GM21526 (cell line): ENCODE data around the gene CES2.
"Not testable (repeated sequence)": the region's sequence is repeated elsewhere in the genome, so short reads cannot be mapped to it uniquely, and the experiment has no call there.

ENCODE experiments used
- ATAC-seq: cut with Tn5 transposase; IDR thresholded peaks from one replicate; pipeline ENCODE4 v1.9.1; 2021; ENCODE audit warnings: moderate library complexity; ENCODE audit not compliant: unreplicated experiment, low FRiP score

The CES2 gene, protein sequence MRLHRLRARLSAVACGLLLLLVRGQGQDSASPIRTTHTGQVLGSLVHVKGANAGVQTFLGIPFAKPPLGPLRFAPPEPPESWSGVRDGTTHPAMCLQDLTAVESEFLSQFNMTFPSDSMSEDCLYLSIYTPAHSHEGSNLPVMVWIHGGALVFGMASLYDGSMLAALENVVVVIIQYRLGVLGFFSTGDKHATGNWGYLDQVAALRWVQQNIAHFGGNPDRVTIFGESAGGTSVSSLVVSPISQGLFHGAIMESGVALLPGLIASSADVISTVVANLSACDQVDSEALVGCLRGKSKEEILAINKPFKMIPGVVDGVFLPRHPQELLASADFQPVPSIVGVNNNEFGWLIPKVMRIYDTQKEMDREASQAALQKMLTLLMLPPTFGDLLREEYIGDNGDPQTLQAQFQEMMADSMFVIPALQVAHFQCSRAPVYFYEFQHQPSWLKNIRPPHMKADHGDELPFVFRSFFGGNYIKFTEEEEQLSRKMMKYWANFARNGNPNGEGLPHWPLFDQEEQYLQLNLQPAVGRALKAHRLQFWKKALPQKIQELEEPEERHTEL

DNA sequence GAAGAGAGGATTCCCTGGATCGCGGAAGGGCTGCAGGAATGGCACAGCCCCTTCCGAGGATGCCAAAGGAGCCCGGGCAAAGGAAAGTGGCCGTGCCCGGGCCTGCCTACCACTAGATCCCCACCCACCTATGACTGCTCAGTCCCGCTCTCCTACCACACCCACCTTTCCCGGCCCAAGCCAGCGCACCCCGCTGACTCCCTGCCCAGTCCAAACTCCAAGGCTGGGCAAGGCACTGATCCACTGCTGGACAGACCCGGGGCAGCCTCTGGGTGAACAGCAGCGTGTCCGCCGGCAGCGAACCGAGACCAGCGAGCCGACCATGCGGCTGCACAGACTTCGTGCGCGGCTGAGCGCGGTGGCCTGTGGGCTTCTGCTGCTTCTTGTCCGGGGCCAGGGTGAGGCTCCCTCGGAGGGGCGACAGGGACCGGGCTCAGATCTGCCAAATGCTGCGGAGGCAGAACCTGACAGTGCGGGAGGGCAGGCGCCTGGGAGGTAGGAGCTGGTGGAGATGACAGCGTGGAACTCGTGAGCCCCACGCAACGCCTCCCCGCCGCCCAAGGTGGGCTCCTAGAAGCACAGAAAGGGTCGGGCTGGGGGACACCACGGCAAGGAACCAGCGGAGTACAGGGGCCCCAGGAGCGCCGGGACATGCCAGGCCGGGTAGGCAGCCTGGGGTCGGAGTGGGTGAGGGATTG lies at the start of gene CES2:
CES2 (plus strand) TSS at position 203 of the 698 bp plus-strand sequence; CDS start at position 323, 120 bp downstream.
- ATAC-seq: no peak

DNA sequence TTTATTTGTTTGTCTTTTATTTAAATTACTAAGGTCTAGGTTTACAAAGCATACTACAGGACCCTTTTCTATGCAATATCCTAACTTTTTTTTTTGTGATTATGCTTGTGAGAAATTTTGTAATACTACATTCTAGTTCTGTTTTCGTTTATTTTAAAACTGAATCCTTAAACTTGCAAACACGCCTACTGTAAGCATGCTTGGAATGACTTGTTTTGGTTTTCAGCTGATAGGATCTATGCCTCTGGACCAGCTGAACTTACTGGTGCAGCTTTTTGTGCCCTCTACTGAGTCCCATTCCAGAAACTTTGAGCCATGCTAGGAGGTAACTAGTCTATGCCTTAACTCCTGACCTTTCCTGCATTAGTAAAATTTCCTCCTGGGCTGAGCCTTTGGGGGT lies 49.0 kb upstream of the CES2 start:
- no peak for ATAC-seq

DNA sequence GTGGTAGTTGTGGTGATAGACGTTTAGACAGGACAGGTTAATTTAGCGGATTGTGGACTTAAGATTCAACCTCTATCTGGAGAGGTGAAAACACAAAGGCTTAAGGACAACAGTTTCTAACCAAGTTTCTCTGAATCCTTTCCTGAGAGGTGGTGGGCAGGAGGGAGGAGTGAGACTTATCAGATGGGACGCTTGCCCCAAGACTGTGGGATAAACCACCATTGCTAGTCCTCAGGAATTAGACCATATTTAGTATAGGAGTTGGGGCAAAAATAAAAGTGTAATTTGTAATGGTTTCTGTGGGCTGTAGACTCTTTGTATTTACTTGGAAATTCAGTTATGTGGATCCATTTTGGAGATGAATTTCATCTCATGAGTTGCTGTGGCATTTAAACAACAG lies 48.4 kb upstream of the CES2 start:
- no peak for ATAC-seq

DNA sequence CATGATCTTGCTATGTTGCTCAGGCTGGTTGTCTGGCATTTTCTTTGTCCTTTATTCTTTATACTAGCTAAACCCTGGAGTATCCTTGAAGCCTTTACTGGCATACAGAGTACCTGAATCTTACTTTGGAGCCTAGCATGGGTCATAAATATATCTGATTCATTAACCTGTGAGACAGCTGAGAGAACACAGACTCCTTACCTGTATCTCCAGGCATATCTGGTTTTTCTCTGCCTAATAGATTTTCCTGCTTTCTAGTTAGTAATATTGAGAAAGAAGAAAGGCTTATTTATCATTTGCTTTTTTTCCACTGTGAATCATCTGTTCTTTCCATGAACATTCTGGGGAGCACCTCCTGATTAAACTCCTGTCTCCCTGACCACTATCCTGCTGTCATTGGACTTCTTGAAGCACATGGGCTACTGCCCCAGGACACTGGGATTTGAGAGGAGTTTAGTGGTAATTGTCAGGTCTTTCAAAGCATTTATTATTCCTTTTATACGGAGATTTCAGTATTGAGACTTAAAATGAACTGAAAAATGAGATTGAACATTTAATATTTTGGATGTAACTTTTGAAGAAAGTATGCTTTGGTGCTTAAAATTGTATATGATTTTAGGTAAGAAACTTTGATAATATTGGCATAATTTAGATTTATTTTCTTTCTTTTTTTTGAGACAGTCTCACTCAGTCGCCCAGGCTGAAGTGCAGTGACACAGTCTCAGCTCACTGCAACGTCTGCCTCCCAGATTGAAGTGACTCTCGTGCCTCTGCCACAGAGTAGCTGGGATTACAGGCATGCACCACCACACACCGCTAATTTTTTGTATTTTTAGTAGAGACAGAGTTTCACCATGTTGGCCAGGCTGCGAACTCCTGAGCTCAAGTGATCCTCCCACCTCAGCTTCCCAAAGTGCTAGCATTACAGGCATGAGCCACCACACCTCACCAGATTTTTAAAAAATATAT lies 46.4 kb upstream of the CES2 start:
- no peak for ATAC-seq

DNA sequence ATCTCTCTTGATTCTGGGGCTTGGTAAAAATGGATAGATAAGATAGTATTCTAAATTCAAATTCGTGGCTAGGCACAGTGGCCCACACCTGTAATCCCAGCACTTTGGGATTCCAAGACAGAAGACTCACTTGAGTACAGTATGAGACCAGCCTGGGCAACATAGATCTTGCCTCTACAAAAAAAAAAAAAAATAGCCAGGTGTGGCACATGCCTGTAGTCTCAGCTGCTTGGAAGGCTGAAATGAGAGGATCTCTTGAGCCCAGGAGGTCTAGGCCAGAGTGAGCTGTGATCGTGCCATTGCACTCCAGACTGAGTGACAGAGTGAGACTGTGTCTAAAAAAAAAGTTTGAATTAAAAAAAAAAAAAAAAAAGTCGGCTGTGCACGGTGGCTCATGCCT lies 45.7 kb upstream of the CES2 start:
- ATAC-seq: no peak

DNA sequence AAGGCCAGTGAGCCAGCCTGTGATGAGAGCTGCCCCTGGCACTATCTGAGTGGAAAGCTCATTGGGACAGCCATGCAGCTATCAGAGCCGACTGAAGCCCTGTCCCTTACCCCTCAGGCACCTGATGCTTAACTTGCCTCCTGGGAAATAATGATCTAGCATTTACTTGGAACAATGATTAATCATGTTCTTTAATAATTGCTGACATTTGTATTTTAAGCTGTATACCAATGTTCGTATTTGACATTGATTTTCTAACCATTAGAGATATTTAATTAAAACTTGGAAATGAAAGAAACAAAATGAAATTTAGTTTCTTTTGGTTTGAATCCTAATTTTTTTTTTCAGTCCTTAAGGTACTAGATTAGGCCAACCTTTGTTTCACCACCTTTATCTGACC lies 44.5 kb upstream of the CES2 start:
- ATAC-seq: no peak

DNA sequence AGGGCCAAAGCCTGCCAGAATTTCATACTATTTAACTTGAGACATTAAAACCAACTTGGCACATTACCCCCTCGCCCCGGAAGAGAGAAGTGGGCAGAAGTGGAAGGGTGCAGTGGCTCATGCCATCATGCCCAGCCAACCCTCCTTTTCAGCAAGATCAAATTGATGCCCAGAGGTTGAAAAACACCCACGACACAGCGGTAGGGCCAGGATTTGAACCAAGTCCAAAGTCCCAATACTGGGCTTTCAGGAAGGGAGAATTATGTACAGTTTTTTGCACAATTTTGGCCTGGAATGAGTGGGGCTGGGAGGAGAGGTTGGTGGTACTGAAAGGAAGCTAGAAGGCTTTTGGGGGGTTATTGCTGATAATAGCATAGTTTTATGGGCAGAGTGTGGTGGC lies 44.0 kb upstream of the CES2 start:
- ATAC-seq: no peak

DNA sequence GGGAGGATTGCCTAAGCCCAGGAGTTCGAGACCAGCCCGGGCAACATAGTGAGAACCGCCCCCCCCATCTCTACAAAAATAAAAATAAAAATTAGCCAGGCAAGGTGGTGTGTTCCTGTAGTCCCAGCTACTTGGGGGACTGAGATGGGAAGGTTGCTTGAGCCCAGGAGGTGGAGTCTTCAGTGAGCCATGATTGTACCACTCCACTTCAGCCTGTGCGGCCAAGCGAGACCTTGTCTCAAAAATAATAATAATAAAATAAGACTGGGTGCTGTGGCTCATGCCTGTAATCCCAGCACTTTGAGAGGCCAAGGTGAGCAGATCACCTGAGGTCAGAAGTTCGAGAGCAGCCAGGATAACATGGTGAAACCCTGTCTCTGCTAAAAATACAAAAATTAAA lies 43.5 kb upstream of the CES2 start:
- ATAC-seq: no peak

DNA sequence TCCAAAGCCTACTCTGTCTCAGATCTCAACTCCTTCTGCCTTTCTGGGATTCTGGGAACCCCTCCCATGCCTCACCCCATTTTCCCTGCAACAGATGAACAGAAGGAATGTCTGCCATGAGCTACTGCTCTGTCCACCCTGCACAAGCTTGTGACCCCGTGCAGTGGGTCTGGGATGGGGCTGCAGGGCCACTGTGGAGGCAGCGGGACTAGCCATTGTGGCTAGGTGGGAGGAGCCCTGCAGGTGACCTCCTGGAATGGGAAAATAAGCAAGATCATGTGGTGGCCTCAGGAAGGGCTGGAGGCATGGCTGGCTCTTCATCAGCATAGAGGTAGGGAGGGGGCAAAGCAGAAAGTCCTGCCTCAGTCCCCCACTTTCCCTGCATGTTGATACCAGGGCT lies 41.3 kb upstream of the CES2 start:
- no peak for ATAC-seq

DNA sequence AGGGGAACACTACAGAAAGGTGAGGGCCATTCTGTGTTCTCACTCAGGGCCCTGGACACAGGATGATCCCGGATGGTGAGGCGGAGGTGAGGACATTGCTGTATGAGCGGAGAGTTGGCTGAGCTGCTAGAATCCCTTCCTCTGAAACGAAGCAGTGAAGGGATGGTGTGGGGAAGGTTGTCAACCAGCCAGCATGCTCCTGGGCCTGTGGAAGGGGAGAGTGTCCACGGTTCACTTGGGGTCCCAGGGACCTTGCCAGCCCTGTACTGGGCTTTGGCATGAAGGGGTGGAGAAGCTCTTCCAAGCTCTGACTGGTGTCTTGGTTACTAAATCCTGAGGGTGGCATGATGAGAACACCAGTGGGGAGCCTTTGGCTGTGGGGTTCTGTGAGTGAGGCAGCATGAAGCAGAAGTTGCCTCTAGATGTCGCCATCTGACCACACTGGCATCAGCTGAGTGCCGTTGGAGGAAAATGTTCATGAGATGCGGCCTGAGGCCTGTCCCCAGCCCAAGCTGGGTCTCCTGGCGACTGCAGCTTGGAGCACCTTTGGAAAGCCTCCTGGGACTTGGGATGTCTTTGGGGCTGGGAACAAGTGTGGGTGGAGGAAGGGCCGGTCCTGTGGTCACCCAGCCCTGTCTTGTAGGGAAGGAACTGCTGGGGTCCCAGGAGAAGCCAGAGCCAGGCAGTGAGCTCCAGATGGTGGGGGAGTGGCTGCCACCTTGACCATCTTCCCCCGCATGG lies 40.2 kb upstream of the CES2 start:
- ATAC-seq: peak; percentile 56

DNA sequence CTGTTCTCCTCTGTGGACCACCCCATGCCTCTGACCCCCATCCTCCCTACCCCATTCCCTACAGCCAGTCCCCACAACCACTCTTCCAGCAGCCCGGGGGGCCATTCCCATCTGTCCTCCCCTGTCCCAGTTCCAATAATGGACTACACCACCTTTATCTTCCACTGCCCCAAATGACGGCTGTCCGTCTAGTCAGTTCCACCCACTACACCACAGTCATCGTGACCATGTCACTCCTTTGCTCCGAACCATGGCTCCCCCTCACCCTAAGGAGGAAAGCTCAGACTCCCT lies 39.7 kb upstream of the CES2 start:
- no peak for ATAC-seq

DNA sequence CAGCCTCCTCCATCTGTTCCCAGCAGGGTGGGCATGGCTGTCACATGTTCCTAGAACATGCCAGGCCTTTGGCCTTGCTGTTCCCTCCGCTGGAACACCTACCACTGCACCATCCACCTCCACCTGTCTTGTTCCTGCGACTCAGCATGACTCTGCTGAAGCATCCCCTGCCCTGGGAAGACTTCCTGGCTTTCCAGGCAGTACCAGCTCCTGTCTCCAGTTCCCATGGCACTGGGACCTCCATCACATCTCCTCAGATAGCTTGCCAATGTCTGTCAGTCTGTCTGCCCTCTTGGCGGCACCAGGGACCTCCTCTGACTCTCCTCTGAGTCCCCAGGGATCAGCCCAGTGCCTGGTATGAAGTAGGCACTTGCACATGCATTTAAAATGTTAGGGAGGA lies 39.3 kb upstream of the CES2 start:
- no peak for ATAC-seq

DNA sequence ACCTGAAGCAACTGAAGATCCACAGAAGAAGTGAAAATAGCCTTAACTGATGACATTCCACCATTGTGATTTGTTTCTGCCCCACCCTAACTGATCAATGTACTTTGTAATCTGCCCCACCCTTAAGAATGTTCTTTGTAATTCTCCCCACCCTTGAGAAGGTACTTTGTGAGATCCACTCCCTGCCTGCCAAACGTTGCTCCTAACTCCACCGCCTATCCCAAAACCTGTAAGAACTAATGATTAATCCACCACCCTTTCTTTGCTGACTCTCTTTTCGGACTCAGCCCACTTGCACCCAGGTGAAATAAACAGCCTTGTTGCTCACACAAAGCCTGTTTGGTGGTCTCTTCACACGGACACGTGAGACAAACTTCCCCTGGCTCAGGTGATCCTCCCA lies 38.6 kb upstream of the CES2 start:
- not testable (repeated sequence) for ATAC-seq

DNA sequence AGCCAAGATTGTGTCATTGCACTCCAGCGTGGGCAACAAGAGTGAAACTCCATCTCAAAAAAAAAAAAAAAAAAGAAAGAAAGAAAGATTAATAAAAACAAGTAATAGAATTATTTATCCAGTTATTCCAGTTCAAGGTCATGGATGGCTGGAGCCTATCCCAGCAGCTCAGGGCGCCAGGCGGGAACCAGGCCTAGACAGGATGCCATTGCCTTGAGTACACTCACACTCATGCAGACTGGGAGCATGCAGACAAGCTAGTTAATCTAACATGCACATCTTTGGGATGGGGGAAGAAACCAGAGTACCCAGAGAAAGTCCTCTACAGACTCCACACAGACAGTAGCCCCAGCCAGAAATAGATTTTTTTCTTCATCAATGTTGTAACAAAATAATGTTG lies 37.1 kb upstream of the CES2 start:
- no peak for ATAC-seq

DNA sequence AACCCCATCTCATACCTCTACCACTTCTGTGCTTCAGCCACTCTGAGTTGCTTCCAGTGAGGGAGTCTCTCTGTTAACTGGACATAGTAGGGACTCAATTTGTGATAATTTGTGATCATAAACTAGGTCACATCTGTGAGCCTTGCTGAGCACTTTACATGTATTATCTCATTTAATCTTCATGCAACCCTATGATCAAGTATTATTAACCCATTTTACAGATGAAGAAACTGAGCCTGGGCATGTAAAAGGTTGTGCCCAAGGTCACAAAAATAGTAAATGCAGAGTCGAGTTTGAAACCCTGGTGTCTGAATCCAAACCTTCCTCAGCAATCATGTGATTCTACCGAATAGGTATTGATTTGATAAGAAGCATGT lies 36.4 kb upstream of the CES2 start:
- no peak for ATAC-seq

DNA sequence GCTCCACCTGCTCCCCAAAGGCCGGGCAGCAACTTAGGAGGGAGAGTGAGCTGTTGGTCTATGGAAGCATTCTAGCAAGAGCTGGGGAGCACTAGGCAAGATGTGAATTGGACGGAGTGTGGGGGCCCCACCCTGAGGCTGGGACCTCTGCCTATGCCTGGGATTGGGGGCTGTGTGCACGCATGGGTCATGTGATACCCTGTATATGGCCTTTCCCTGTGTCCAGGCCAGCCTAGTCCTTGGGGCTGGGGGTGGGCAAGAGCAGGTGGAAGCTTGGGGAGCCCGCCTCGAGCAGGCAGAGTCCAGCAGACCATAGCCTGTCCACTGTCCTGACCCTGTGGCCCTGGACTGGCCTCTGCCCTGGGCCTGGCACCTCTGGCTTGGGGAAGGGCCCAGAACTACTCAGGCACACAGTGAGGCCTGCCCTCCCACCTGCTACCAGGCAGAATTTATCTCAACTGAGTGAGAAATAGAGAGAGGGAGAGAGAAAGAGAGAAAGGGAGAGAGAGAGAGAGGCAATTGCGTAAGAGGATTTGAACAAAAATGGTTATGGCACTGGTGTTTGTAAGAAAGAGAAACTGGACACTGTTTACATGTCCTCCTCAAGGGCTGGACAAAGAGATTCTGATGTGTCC lies 35.9 kb upstream of the CES2 start:
- no peak for ATAC-seq

DNA sequence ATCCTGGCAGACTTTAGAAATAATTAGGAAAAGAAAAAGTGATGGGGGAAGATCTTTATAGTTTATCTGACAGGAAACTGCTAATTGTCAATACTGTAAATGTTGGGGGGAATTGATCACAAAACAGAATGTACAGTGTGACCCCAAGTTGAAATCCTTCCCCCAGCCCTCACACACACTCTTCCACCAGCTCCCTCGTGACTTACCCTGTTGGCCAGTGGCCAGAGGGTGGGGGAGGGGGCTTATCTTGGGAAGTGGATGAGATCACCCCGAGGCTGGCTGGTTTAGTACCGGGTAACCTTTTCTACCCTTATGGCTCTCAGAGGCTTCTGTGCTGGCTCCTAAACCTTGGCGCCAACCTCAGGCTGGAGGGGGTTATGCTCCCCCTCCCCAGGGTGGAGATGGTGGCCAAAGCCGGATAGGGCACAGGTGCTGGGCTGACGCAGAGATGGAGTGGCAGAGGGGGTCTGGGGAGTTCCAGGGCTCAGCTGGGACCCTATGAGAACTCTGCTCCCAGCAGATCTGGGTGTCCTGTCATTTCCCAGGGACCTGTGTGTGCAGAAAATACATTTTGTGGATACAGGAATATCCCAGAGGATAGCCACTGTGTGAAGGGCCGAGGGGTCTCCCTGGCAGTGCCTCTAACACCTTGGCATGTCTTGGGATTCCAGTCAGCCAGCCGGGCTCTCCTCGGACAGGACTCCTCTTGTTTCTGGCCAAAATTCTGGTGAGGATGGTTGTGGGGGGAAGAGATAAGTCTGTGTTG lies 35.2 kb upstream of the CES2 start:
- ATAC-seq: no peak

DNA sequence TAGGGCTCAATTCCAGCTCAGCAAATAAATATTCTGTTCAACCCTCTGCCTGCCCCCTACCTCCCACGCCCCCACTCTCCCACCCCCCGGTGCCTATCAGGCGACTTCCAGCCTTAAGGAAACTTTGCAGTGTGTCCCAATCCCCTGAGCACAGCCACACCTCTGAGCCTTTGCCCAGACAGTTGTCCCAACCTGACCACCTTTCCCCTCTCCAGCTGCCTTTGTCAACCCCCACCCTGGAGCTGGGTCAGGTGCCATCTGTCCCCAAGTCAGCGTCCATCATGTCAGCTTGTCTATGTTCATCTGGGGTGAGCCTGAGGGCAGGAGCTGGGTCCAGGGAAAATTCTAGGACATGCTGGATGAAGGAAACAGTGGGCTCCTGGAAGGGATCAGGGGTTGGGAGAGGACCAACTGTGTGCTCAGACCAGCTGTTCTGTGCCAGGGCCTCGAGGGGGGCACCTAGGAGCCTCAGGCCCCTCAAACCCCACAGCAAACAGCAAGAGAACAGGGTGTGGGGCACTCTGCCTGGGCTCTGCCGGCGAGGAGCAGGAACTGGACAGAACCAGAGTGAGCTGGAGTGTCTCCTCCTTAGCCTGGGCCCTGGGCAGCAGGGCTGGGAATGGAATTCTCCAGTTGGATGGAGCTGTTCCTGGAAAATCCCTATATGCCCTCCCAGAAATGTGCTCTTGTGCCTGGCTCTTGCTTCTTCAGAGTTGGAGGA lies 34.4 kb upstream of the CES2 start:
- no peak for ATAC-seq
